ENCODE data around the gene ELOVL5. TPM values are rescaled to one million over a fixed set of nuclear protein-coding genes. Genes with fewer than 3 reads are reported as not detected.

The ELOVL5 gene
- total and polyA plus RNA-seq, 2 experiments from 2014 or later: 83.3 to 180 TPM

- TF ChIP-seq, protein P1, sequence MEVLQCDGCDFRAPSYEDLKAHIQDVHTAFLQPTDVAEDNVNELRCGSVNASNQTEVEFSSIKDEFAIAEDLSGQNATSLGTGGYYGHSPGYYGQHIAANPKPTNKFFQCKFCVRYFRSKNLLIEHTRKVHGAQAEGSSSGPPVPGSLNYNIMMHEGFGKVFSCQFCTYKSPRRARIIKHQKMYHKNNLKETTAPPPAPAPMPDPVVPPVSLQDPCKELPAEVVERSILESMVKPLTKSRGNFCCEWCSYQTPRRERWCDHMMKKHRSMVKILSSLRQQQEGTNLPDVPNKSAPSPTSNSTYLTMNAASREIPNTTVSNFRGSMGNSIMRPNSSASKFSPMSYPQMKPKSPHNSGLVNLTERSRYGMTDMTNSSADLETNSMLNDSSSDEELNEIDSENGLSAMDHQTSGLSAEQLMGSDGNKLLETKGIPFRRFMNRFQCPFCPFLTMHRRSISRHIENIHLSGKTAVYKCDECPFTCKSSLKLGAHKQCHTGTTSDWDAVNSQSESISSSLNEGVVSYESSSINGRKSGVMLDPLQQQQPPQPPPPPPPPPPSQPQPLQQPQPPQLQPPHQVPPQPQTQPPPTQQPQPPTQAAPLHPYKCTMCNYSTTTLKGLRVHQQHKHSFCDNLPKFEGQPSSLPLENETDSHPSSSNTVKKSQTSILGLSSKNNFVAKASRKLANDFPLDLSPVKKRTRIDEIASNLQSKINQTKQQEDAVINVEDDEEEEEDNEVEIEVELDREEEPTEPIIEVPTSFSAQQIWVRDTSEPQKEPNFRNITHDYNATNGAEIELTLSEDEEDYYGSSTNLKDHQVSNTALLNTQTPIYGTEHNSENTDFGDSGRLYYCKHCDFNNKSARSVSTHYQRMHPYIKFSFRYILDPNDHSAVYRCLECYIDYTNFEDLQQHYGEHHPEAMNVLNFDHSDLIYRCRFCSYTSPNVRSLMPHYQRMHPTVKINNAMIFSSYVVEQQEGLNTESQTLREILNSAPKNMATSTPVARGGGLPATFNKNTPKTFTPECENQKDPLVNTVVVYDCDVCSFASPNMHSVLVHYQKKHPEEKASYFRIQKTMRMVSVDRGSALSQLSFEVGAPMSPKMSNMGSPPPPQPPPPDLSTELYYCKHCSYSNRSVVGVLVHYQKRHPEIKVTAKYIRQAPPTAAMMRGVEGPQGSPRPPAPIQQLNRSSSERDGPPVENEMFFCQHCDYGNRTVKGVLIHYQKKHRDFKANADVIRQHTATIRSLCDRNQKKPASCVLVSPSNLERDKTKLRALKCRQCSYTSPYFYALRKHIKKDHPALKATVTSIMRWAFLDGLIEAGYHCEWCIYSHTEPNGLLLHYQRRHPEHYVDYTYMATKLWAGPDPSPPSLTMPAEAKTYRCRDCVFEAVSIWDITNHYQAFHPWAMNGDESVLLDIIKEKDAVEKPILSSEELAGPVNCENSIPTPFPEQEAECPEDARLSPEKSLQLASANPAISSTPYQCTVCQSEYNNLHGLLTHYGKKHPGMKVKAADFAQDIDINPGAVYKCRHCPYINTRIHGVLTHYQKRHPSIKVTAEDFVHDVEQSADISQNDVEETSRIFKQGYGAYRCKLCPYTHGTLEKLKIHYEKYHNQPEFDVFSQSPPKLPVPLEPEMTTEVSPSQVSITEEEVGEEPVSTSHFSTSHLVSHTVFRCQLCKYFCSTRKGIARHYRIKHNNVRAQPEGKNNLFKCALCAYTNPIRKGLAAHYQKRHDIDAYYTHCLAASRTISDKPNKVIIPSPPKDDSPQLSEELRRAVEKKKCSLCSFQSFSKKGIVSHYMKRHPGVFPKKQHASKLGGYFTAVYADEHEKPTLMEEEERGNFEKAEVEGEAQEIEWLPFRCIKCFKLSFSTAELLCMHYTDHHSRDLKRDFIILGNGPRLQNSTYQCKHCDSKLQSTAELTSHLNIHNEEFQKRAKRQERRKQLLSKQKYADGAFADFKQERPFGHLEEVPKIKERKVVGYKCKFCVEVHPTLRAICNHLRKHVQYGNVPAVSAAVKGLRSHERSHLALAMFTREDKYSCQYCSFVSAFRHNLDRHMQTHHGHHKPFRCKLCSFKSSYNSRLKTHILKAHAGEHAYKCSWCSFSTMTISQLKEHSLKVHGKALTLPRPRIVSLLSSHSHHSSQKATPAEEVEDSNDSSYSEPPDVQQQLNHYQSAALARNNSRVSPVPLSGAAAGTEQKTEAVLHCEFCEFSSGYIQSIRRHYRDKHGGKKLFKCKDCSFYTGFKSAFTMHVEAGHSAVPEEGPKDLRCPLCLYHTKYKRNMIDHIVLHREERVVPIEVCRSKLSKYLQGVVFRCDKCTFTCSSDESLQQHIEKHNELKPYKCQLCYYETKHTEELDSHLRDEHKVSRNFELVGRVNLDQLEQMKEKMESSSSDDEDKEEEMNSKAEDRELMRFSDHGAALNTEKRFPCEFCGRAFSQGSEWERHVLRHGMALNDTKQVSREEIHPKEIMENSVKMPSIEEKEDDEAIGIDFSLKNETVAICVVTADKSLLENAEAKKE (CRISPR knock-in tag; IDR thresholded peaks at IDR 0.05): no peak
- TF ChIP-seq NANOG (IDR thresholded peaks at IDR 0.05; ENCODE audit: borderline replicate concordance): no peak
Observed at GRCh38 chr6:53331678-53332077, 17.1 kb downstream of the ELOVL5 start (continued).

- Histone ChIP-seq H2AFZ (no peak overlapping the region), H3K9me2 (ENCODE audit: insufficient read depth) (no peaks in the 10 kb centered on the region), H3K36me3 (ENCODE audit: insufficient read depth) (no peaks in the 10 kb centered on the region), H3K27ac (ENCODE audit: low read depth) (no peak overlapping the region), H3K4me3 (no peak overlapping the region), H3K79me2 (replicated peaks; ENCODE audit: insufficient read depth) (peaks cover 100% of the 10 kb centered on the region), H3K4me1 (ENCODE audit: insufficient read depth) (peaks cover 31% of the 10 kb centered on the region), H3K4me2 (no peak overlapping the region), H4K20me1 (replicated peaks; ENCODE audit: insufficient read depth) (peaks cover 66% of the 10 kb centered on the region), H3F3A (replicated peaks; ENCODE audit: low read depth) (no peaks in the 10 kb centered on the region; the same call in 1 of the 2 replicates), H3K27me3 (ENCODE audit: insufficient read depth) (no peaks in the 10 kb centered on the region)
- Mint-ChIP-seq H3K36me3 (ENCODE audit: low read depth) (no peaks in the 10 kb centered on the region), H3K27me3 (ENCODE audit: insufficient read depth, low read depth, poor library complexity) (no peaks in the 10 kb centered on the region), H3K27ac (no peak overlapping the region), H3K4me3 (no peak overlapping the region), H3K4me1 (peaks cover 56% of the 10 kb centered on the region), H3K9me3 (no peaks in the 10 kb centered on the region)
- ATAC-seq (no peak), DNase-seq (ENCODE audit: low spot score) (no peak)
- TF ChIP-seq EZH2phosphoT487 (IDR thresholded peaks at IDR 0.05; ENCODE audit: unreplicated experiment) (no peak), CTCF (conservative IDR thresholded peaks at IDR 0.05; ENCODE audit: low read depth in 2 of 2) (no peak), CREB1 (CRISPR knock-in tag; IDR thresholded peaks at IDR 0.05; ENCODE audit: low read depth) (no peak), JUNB (IDR thresholded peaks at IDR 0.05; ENCODE audit: unreplicated experiment) (no peak), ETS1 (IDR thresholded peaks at IDR 0.05) (no peak)
- TF ChIP-seq, protein P1 (CRISPR knock-in tag; IDR thresholded peaks at IDR 0.05): no peak
Observed at GRCh38 chr6:53330137-53330536, 18.6 kb downstream of the ELOVL5 start.

Measured in GM23338 (cell line).